ENCODE measurements around the gene SH2D6.
"Not testable (repeated sequence)": the region's sequence is repeated elsewhere in the genome, so short reads cannot be mapped to it uniquely, and the experiment has no call there.

Gene SH2D6

DNA sequence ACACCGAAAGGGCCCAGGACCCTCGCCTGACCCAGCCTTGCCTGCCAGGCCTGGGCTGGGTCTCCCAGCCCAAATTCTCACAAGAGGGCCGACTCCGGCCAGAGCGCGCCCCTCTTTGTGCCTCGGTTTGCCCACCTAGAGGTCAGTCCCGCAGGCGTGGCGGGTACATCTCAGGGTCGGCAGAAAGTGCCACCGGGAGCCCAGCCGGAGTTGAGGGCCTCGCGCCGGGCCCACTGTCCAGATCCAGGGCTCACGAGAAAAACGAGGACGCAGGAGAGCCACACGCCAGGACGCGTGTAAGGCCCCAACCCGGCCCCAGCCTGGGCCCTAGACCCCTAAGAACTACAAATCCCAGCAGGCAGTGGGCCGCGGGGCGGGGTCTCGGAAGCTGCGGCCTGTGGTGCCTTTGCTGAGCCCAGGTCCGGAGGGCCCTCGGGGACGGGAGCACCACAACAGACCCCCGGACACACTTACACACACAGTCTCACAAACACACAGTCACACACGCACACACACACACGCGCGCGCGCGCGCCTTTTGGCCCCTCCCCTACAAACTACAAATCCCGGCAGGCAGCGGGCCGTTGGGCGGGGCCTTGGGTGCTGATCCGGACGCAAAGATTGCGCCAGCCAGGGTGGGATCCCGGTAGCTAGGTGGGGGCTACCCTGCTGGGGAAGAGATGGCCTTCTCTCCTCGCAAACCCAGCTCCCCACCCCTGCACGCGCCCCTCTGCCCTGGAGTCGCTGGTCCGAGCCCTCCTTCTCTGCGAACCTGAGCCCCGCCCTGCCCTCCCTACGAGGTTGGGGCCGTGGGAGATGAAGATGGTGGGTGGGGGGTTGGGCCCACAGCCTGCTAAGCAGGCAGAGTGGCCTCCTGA lies at the start of gene SH2D6:
Gene SH2D6, plus strand, starts transcription at position 583 of the 877 bp plus-strand sequence. CDS start 10,752 bp downstream, outside the sequence.
- DNase-seq (ENCODE audit: low read depth in 2 of 2): peak; percentile 79 to 80

DNA sequence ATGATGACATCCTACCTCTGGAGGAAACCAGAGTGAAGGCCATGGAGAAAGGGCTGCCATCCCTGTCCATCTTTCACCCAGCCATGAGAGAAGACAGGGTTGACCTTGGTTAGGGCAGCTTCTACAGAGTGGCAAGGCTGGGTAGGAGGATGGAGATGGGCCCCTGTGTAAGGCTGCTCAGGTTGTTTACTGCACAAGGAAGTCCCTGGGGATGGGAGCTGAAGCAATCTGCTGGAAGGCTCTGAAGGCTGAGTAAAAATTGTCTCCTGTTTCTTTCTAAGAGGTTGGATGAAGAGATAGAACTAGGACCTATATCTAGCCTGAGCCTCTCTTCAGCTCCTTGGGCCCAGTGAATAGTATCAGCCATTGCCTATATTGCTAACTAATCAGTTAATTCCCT lies 49.6 kb upstream of the SH2D6 start:
- DNase-seq (ENCODE audit: low read depth in 2 of 2): no peak

- DNase-seq (ENCODE audit: low read depth in 2 of 2): no peak
Observed at GRCh38 chr2:85369500-85369899, 49.0 kb upstream of the SH2D6 start.

DNA sequence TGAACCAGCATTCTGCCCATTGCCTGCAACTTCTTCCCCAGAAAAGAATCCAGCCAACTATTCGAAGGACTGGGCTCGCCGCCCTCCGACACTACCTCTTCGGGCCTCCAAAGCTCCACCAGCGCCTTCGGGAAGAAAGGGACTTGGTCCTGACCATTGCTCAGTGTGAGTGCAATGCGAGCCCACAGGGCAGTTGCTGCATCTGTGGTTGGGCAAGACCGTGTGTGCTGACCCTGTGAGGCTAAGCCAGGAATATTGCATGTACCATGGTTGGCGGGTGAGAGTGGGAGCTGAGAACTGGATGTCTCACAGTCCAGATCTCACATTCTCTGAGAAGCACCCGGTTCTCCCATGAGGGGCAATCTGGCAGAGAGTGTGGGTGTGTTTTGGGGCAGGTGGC lies 47.5 kb upstream of the SH2D6 start:
- no peak for DNase-seq (ENCODE audit: low read depth in 2 of 2)

GRCh38 chr2:85376291-85377065 lies 42.0 kb upstream of the SH2D6 start:
- no peak for DNase-seq (ENCODE audit: low read depth in 2 of 2)

DNA sequence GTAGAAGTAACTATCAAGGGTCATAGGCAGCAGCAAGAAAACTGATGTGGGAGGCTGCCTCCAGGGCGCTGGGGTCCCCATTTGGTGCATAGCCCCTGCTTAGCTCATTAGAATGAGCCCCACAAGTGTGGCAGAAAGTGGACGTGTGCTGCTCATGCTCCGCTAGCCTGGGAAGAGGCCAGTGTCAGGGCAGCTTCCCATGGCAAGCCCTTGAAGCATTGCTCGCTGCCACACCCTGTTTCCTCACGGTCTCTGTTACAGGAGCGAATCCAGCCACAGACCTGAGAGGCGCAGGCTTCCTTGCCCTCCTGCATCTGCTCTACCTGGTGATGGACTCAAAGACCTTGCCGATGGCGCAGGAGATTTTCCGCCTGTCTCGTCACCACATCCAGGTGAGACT lies 41.4 kb upstream of the SH2D6 start:
- no peak for DNase-seq (ENCODE audit: low read depth in 2 of 2)

- DNase-seq (ENCODE audit: low read depth in 2 of 2): no peak
Observed at GRCh38 chr2:85378257-85378656, 40.3 kb upstream of the SH2D6 start.

DNA sequence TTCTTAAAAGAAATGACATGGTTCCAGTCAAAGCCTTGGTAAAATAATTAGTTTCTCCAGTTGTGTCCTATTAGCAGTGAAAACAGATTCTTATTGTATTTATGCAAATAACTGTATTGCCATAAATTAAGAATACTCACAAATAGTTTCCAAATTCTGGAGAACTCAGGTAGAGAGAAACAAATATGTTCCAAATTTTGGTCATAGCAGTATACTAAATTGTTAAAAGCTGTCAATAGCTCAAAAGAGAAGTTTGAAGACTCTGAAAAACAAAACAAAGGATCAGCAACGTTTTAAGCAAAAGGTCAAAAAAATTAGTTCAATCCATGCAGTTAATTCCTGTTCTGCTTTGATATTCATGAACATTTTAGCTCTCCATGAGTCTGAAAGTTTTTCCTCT lies 38.5 kb upstream of the SH2D6 start:
- no peak for DNase-seq (ENCODE audit: low read depth in 2 of 2)

DNA sequence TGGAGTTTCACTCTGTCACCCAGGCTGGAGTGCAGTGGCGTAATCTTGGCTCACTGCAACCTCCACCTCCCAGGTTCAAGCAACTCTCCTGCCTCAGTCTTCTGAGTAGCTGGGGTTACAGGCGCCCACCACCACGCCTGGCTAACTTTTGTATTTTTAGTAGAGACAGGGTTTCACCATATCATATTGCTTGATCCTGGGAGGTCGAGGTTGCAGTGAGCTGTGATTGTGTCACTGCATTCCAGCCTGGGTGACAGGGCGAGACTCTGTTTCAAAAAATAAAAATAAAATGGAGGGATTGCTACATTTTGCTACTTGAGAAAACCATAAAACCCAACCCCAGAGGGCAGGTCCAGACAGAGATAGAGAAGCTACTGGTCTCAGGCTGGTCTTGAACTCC lies 35.4 kb upstream of the SH2D6 start:
- not testable (repeated sequence) for DNase-seq (ENCODE audit: low read depth in 2 of 2)

GRCh38 chr2:85383850-85384249 lies 34.7 kb upstream of the SH2D6 start:
- no peak for DNase-seq (ENCODE audit: low read depth in 2 of 2)

DNA sequence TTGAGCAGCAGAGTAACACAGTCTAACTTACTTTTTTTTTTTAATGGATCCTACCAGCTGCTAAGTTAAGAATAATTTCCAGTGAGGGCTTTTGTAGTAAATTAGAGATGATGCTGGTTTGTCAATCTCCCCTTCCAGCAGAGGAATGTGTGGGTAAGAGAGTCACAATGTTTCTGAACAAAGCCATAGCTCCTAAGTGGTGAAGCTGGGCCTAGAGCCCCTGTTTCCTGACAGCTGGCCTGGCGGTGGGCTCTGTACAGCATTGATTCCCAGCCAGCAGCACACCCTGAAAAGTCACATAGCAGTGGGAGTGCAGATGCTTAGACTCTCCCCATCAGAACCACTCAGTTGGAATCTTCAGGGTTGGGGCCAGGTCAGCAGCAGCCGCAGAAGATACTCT lies 32.8 kb upstream of the SH2D6 start:
- DNase-seq (ENCODE audit: low read depth in 2 of 2): no peak

- DNase-seq (ENCODE audit: low read depth in 2 of 2): no peak
Observed at GRCh38 chr2:85387754-85388153, 30.8 kb upstream of the SH2D6 start.

GRCh38 chr2:85388878-85389538 lies 29.5 kb upstream of the SH2D6 start:
- no peak for DNase-seq (ENCODE audit: low read depth in 2 of 2)

DNA sequence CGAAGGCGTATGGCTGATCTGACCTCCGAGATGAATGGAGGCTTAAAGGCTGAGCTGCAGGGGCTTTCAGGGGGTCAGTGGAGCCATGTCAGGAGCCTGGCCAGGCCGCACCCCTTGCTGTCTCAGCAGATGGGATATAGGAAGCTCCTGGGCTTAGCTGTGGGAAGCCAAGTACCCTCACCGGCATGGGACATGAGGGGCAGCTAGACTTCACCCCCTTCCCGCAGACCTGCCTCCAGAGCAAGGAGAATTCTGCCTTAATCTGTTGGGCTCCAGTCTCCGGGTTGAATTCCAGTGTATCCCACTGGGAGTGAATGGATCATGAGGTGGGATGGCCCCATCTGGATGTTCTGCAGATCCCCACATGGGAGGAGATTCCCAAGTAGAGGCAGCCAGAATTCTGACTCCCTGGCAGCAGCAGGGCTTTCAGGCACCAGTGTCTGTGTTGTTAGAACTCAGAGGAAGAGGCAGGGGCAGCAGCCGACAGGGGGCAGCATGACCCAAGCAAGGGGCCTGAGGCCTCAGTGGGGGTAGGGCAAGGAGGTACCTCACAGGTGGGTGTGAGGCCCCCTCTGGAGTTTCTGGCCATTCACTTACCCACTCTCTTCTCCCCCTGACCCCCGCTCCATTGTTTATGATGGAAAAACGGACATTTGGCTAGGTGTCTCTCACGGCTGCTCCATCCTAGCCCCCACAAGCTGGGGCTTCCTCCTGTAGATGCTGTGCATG lies 27.4 kb upstream of the SH2D6 start:
- peak; percentile 50 to 71 for DNase-seq (ENCODE audit: low read depth in 2 of 2)

DNA sequence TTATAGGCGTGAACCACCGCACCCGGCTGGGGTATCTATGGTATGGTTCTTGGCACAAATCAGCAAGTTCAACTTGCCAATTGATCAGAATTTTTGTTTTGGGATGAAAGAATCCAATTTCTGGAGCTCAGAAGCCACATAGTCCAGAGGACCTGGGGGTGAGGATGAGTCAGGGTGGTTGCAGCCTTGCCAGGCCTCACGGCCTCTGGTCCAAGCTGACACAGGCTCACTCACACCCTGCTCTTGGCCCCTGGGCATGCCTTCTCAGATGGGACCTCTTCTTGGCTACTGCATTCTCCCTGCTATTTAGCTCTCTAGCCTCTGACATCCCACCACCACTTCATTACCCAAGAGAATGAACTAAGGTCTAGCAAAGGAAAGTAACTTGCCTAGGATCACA lies 24.7 kb upstream of the SH2D6 start:
- DNase-seq (ENCODE audit: low read depth in 2 of 2): no peak

DNA sequence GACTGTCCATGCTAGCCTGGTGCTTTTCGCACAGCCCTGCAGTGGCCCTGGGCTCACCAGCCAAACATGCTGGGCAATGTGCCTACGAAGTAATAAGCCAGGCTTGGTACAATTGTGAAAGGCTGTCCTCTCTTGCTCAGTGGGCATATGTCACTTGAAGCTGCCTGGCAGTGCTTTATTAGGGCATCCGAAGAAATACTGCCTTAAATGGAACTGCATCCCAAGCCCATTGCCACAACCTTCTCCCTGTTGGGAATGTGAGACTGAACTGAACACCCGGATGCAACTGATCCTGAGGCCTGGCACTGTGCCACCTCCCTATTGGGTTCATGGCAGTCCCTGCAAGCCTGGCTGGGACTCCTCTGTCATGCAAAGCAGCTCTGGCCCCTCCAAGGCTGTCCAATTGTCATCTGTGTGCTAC lies 24.2 kb upstream of the SH2D6 start:
- no peak for DNase-seq (ENCODE audit: low read depth in 2 of 2)

GRCh38 chr2:85394976-85395375 lies 23.5 kb upstream of the SH2D6 start:
- no peak for DNase-seq (ENCODE audit: low read depth in 2 of 2)

GRCh38 chr2:85395912-85396475 lies 22.5 kb upstream of the SH2D6 start:
- no peak for DNase-seq (ENCODE audit: low read depth in 2 of 2)

DNA sequence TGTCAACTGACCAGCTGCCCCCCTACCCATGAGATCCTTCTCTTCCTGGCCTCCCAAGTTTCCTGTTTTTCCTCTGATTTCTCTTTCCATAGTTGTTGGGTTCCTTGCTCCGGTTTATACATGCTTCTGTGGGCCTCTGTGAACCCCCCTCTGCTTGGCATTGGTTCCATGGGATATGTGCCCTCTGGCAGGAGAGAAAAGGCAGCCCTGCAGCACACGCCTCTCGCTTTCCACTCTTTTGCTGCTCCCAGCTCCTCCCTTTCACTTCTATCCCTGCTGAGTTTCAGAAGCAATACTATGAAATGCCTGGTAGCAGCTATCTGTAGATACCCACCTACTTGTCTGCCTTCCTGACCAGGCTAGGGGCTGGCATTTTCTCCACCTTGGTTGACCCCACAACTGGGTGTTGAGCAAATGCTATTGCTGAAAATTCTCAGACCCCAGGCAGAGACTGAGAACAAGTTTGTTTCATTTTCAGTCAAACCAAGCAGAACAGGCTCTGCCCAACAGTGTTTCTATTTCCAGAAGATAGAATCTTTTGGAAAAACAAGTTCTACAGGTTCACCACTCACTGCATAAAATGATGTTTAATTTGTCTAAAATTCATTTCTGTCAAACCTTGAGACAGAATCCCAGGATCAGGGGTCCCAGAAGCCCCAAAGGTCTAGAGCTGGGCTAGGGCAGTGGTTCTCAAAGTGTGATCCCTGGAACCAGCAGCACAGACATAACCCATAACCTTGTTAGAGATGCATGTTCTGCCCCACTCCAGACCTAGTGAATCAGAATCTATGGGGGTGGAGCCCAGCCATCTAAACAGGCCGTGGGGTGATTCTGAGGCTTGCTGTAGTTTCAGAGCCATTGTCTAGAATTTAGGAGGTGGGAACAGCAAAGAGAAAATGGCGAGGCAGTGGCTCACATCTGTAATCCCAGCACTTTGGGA lies 21.7 kb upstream of the SH2D6 start:
- DNase-seq (ENCODE audit: low read depth in 2 of 2): no peak

GRCh38 chr2:85397925-85398331 lies 20.6 kb upstream of the SH2D6 start:
- no peak for DNase-seq (ENCODE audit: low read depth in 2 of 2)
